BLaER1 treated with 17β-estradiol and CSF1 and Interleukin-3, amounts not matched to agents 10 nM and 100 nM (cell line): ENCODE measurements around the gene SLC8A1.
"Not testable (repeated sequence)": the region's sequence is repeated elsewhere in the genome, so short reads cannot be mapped to it uniquely, and the experiment has no call there.

Source experiments
- H3K27ac ChIP-seq, 11 experiments: shearing (Covaris generic); formaldehyde crosslinking; 2 replicates each; pipeline ENCODE4 v1.8.1; 2022
- H3K27me3 ChIP-seq, 11 experiments: shearing (Covaris generic); formaldehyde crosslinking; 2 replicates each; pipeline ENCODE4 v1.8.1; 2022
- H3K36me3 ChIP-seq, 11 experiments: shearing (Covaris generic); formaldehyde crosslinking; 2 replicates each; pipeline ENCODE4 v1.8.1; 2022
- H3K4me1 ChIP-seq, 10 experiments: shearing (Covaris generic); formaldehyde crosslinking; 2 replicates each; pipeline ENCODE4 v1.8.1; 2022
- H3K4me2 ChIP-seq, 11 experiments: shearing (Covaris generic); formaldehyde crosslinking; 2 replicates each; pipeline ENCODE4 v1.8.1; 2022
- H3K4me3 ChIP-seq, 10 experiments: shearing (Covaris generic); formaldehyde crosslinking; 2 replicates each; pipeline ENCODE4 v1.8.1; 2022
- H3K9ac ChIP-seq, 11 experiments: shearing (Covaris generic); formaldehyde crosslinking; 2 replicates each; pipeline ENCODE4 v1.8.1; 2022
- H3K9me3 ChIP-seq, 11 experiments: shearing (Covaris generic); formaldehyde crosslinking; replicated peaks in 1 of 11; 2 replicates each; pipeline ENCODE4 v1.8.1; 2022
- H4K20me1 ChIP-seq, 11 experiments: shearing (Covaris generic); formaldehyde crosslinking; 2 replicates each; pipeline ENCODE4 v1.8.1; 2022
- Cebpa-rat ChIP-seq, 11 experiments: shearing (Covaris generic); IDR thresholded peaks; 2 replicates each; pipeline ENCODE4 v1.8.1; 2022

Gene SLC8A1

GRCh38 chr2:40095000-40095399, 356.9 kb downstream of the SLC8A1 start:
- Histone ChIP-seq H3K9ac (no peak overlapping the region), H3K4me2 (no peak overlapping the region), H3K27ac (no peak overlapping the region), H3K36me3 (no peaks in the 10 kb centered on the region), H3K4me3 (no peak overlapping the region), H4K20me1 (no peaks in the 10 kb centered on the region), H3K27me3 (no peaks in the 10 kb centered on the region), H3K4me1 (peaks cover 0 to 9% (median 5%) of the 10 kb centered on the region in 10 experiments; a peak in 12 of 20 replicates), H3K9me3 (no peaks in the 10 kb centered on the region)
- TF ChIP-seq Cebpa-rat (IDR thresholded peaks at IDR 0.05): no peak

- Histone ChIP-seq H3K27me3 (no peaks in the 10 kb centered on the region), H3K4me3 (no peak overlapping the region), H3K36me3 (no peaks in the 10 kb centered on the region), H3K27ac (no peak overlapping the region), H3K4me1 (peaks cover 0 to 3% (median under 1%) of the 10 kb centered on the region in 10 experiments; a peak in 9 of 20 replicates), H3K9me3 (no peaks in the 10 kb centered on the region), H4K20me1 (no peaks in the 10 kb centered on the region), H3K4me2 (no peak overlapping the region), H3K9ac (no peak overlapping the region)
- TF ChIP-seq Cebpa-rat (IDR thresholded peaks at IDR 0.05): no peak
These were observed 357.4 kb downstream of the SLC8A1 start for GRCh38 chr2:40094451-40094850.

- no peak overlapping the region for H3K27ac ChIP-seq
- no peaks in the 10 kb centered on the region for H3K9me3 ChIP-seq
- TF ChIP-seq Cebpa-rat (IDR thresholded peaks at IDR 0.05): no peak
- no peaks in the 10 kb centered on the region for H3K36me3 ChIP-seq
- no peak overlapping the region for H3K4me2 ChIP-seq
- no peak overlapping the region for H3K9ac ChIP-seq
- H3K27me3 ChIP-seq: no peaks in the 10 kb centered on the region
- no peak overlapping the region for H3K4me3 ChIP-seq
- no peaks in the 10 kb centered on the region for H3K4me1 ChIP-seq
- H4K20me1 ChIP-seq: no peaks in the 10 kb centered on the region
These were observed 358.7 kb downstream of the SLC8A1 start for GRCh38 chr2:40093021-40093675.

- no peak overlapping the region for H3K9ac ChIP-seq
- H3K27ac ChIP-seq: no peak overlapping the region
- no peaks in the 10 kb centered on the region for H3K36me3 ChIP-seq
- no peaks in the 10 kb centered on the region for H4K20me1 ChIP-seq
- H3K9me3 ChIP-seq: peaks cover 0 to 7% (median 0%) of the 10 kb centered on the region in 11 experiments; a peak in 4 of 22 replicates
- H3K27me3 ChIP-seq: no peaks in the 10 kb centered on the region
- no peak for TF ChIP-seq Cebpa-rat (IDR thresholded peaks at IDR 0.05)
- H3K4me1 ChIP-seq: no peaks in the 10 kb centered on the region
- no peak overlapping the region for H3K4me3 ChIP-seq
- no peak overlapping the region for H3K4me2 ChIP-seq
These were observed 361.8 kb downstream of the SLC8A1 start for GRCh38 chr2:40090044-40090443.

GRCh38 chr2:40087927-40088326, 364.0 kb downstream of the SLC8A1 start:
- Histone ChIP-seq H3K9ac (no peak overlapping the region), H3K27ac (no peak overlapping the region), H3K4me2 (no peak overlapping the region), H3K9me3 (peaks cover 0 to 7% (median 0%) of the 10 kb centered on the region in 11 experiments; a peak in 4 of 22 replicates), H4K20me1 (no peaks in the 10 kb centered on the region), H3K4me1 (no peaks in the 10 kb centered on the region), H3K27me3 (no peaks in the 10 kb centered on the region), H3K4me3 (no peak overlapping the region), H3K36me3 (no peaks in the 10 kb centered on the region)
- no peak for TF ChIP-seq Cebpa-rat (IDR thresholded peaks at IDR 0.05)

GRCh38 chr2:40087434-40087833, 364.5 kb downstream of the SLC8A1 start:
- Histone ChIP-seq H4K20me1 (no peaks in the 10 kb centered on the region), H3K4me3 (no peak overlapping the region), H3K4me2 (no peak overlapping the region)

GRCh38 chr2:40085786-40086185, 366.1 kb downstream of the SLC8A1 start:
- no peaks in the 10 kb centered on the region for H3K4me1 ChIP-seq
- no peak overlapping the region for H3K4me2 ChIP-seq
- H3K27me3 ChIP-seq: no peaks in the 10 kb centered on the region
- no peak overlapping the region for H3K9ac ChIP-seq
- H3K4me3 ChIP-seq: no peak overlapping the region
- no peaks in the 10 kb centered on the region for H3K36me3 ChIP-seq
- TF ChIP-seq Cebpa-rat (IDR thresholded peaks at IDR 0.05): no peak
- peaks cover 0 to 7% (median 2%) of the 10 kb centered on the region in 11 experiments; a peak in 4 of 22 replicates for H3K9me3 ChIP-seq
- no peaks in the 10 kb centered on the region for H4K20me1 ChIP-seq
- H3K27ac ChIP-seq: no peak overlapping the region

More at GRCh38 chr2:40087434-40087833, 364.5 kb downstream of the SLC8A1 start:
- Histone ChIP-seq H3K36me3 (no peaks in the 10 kb centered on the region), H3K27me3 (no peaks in the 10 kb centered on the region), H3K9me3 (peaks cover 0 to 7% (median 0%) of the 10 kb centered on the region in 11 experiments; a peak in 4 of 22 replicates), H3K9ac (no peak overlapping the region), H3K27ac (no peak overlapping the region), H3K4me1 (no peaks in the 10 kb centered on the region)
- TF ChIP-seq Cebpa-rat (IDR thresholded peaks at IDR 0.05): no peak

GRCh38 chr2:40073336-40073735, 378.6 kb downstream of the SLC8A1 start:
- H3K4me3 ChIP-seq, H3K27me3 ChIP-seq, H3K9ac ChIP-seq, H3K27ac ChIP-seq, H3K4me1 ChIP-seq, H4K20me1 ChIP-seq, H3K4me2 ChIP-seq, H3K36me3 ChIP-seq: not testable (repeated sequence)
- H3K9me3 ChIP-seq: peaks cover 0 to 22% (median 14%) of the 10 kb centered on the region in 11 experiments; a peak in 16 of 22 replicates

GRCh38 chr2:40072442-40073232, 379.3 kb downstream of the SLC8A1 start:
- Histone ChIP-seq H3K4me3 (no peak overlapping the region), H3K27ac (no peak overlapping the region), H3K4me1 (peaks cover 0 to 4% (median 0%) of the 10 kb centered on the region in 10 experiments; a peak in 6 of 20 replicates), H3K9me3 (peaks cover 0 to 22% (median 14%) of the 10 kb centered on the region in 11 experiments; a peak in 16 of 22 replicates), H4K20me1 (no peaks in the 10 kb centered on the region), H3K4me2 (no peak overlapping the region), H3K36me3 (no peaks in the 10 kb centered on the region), H3K9ac (no peak overlapping the region), H3K27me3 (no peaks in the 10 kb centered on the region)
- TF ChIP-seq Cebpa-rat (IDR thresholded peaks at IDR 0.05): no peak
